AG20443 (cell line): ENCODE measurements around the gene MS4A3.
"Not testable (repeated sequence)": the region's sequence is repeated elsewhere in the genome, so short reads cannot be mapped to it uniquely, and the experiment has no call there.

ENCODE experiments used
- DNase-seq: peaks from one replicate; pipeline ENCODE4 v3.0.0; 2012; ENCODE audit warnings: low spot score, mixed read lengths

Gene MS4A3, protein sequence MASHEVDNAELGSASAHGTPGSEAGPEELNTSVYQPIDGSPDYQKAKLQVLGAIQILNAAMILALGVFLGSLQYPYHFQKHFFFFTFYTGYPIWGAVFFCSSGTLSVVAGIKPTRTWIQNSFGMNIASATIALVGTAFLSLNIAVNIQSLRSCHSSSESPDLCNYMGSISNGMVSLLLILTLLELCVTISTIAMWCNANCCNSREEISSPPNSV

DNA sequence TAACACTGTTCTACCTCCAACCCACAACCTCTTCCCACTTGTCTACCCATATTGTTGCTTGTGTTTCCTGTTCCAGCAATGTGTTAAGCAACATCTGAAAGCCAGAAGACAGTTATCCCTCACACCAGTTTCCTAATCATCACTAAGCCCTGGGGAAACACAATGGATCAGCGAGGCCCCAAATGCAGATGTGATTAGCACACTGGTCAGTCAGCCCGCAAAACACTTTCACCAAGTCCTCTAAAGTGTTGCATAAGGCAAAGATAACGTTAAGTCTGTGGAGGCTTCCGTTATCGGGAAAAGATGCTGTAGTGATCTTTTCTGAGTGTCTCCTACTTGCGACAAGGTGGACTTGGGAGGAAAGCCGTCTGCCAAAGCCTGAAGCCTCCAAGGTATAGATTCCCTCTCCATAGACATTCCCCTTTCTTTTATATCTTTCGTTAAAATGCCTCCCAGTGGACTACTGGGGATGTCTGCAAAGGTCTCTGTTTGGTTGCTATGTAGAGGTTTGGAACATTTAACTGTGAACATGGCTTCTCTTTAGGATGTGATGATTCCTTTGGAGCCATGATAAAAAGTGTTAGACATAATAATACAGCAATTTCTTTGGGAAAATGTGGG is at the start of gene MS4A3:
Gene MS4A3, plus strand, starts transcription at position 317 of the 621 bp plus-strand sequence. CDS start 4,496 bp downstream, outside the sequence.
- DNase-seq, result no peak

DNA sequence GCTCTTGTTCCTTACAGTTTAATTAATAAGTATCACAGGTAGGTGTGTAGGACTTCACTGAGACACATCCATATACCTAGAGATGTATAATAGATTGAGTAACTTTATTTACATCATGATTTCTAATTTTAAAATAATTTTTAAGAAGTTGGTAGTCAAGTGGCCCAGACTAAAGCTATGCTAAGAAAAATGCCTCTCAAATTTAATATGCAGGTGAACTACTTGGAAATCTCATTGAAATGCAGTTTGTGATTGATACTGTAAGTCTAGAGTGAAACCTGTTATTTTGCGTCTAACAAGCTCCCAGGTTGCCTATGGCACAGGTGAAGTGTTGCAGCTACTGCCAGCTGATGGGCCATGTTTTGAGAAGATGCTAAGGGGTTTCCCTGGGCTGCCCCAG is 39.6 kb upstream of the MS4A3 start, which contains the start of gene OOSP4B:
Gene OOSP4B, plus strand, starts transcription at position 301 of the 400 bp plus-strand sequence.
- no peak for DNase-seq

DNA sequence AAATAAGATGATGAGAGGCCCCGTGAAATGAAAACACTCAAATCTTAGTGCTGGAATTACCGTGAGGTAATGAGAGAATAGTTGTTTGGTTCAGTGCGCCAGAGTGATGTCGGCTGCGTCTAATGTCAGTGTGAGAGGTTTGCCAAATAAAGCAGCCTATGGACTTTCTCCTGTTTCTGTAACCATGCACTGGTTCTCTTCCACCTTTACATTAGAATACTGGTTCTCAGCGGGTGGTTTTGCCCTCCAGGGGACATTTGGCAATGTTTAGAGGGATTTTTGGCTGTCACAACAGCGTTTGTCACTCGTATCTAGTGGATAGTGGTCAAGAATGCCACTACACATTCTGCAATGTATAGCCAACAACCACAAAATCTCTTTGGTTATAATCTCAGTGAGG is 38.4 kb upstream of the MS4A3 start:
- no peak for DNase-seq

DNA sequence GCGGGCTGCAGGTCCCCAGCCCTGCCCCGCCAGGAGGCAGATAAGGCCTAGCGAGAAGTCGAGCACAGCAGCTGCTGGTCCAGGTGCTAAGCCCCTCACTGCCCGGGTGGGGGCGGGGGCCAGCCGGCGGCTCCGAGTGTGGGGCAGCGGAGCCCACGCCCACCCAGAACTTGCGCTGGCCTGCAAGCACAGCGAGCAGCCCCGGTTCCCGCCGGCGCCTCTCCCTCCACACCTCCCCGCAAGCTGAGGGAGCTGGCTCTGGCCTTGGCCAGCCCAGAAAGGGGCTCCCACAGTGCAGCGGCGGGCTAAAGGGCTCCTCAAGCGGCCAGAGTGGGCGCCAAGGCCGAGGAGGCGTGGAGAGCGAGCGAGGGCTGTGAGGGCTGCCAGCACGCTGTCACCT is 36.1 kb upstream of the MS4A3 start:
- not testable (repeated sequence) for DNase-seq

DNA sequence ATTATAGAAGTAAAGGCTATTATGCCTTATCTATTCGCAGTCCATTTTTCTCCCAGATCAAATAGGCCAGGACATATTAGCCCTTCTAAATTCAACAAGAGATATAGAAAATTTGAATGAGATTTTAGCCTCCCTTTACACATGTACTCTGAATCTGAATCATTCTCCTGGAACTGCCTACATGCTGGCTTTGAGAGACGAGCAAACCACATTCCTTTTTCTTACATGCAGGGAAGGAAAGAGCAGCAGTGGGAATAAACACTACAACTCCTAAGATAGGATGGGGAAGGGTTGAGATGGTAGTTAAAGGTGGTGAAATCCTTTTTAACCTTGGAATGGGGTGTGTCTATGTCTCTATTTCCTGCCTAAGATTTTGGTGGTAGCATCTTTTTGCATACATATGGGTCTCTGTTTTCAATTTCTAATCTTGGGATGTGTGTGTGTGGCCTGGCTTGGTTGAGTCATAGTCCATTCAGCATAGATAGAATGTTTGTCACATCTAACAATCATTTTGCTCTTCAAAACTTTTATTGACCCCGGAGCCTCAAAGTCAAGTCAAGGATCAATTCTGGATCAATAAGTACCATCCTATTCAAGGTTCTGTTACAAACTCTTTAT is 27.3 kb upstream of the MS4A3 start:
- no peak for DNase-seq

DNA sequence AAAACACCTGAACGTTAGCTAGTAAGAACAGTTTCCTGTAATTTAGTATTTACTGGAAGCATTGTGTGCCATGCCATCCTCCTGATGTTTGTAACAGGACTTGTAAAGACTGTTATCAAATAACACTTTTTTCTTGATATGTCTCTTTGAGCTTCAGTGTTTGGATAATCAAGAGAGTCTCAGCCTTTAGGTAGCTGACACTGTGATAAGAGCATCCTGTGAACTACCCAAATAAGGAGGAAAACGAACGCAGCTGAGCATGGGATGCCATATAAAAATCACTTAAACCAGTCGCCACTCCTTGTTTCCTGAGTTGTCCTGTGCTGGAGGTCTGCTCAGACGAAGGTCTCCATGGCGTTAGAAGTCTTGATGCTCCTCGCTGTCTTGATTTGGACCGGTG is 16.4 kb upstream of the MS4A3 start, which contains the start of gene OOSP2:
Gene OOSP2, plus strand, starts transcription at position 301 of the 400 bp plus-strand sequence. Its CDS starts 51 bp downstream, at position 352.
- DNase-seq, result no peak

DNA sequence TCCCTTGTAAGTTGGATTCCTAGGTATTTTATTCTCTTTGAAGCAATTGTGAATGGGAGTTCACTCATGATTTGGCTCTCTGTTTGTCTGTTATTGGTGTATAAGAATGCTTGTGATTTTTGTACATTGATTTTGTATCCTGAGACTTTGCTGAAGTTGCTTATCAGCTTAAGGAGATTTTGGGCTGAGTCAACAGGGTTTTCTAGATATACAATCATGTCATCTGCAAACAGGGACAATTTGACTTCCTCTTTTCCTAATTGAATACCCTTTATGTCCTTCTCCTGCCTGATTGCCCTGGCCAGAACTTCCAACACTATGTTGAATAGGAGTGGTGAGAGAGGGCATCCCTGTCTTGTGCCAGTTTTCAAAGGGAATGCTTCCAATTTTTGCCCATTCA is 6.0 kb upstream of the MS4A3 start:
- not testable (repeated sequence) for DNase-seq

DNA sequence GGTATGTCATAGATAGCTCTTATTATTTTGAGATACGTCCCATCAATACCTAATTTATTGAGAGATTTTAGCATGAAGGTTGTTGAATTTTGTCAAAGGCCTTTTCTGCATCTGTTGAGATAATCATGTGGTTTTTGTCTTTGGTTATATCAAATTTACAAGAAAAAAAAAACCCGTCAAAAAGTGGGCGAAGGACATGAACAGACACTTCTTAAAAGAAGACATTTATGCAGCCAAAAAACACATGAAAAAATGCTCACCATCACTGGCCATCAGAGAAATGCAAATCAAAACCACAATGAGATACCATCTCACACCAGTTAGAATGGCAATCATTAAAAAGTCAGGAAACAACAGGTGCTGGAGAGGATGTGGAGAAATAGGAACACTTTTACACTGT is 5.6 kb upstream of the MS4A3 start:
- DNase-seq, result not testable (repeated sequence)

DNA sequence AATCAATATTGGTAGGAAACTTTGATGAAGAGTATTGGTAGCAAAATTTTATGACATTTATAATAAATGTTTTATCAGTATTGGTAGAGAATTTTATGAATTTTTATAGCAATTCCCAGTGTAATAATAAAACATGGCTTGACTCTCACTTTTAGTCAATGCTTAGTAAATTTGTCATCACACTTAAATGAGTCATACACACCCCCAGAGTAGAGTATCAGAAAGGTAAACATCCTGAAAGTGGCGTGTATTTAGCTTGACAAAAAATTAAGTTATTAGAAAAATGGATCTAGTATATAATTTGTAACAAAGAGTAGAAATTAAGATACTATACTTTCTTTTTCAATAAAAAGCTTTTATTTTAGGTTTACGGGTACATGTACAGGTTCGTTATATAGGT is 2.6 kb downstream of the MS4A3 start:
- no peak for DNase-seq

DNA sequence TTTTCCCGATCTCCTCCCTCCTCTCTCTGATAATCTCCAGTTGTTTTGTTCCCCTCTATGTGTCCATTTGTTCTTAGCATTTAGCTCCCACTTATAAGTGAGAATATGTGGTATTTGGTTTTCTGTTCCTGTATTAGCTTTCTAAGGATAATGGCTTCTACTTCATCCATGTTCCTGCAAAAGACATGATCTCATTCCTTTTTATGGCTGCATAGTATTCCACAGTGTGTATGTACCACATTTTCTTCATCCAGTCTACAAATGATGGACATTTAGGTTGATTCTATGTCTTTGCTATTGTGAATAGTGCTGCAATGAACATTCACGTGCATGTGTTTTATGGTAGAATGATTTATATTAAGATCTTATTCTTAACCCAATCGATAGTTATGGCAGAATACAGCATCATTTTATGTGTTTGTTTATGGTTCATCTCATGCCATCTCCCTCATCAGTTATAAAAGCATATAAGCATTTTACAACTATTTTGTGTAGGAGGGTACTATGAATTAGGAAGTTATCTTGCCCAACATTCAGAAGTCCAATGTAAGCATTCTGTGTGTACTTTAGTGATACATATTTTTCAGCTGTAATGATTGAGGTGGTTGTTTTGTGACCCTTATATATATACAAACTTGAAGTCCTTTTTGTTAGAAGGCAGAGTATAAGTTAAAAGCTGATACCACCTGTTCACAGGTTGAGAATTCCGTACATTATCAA is 3.2 kb downstream of the MS4A3 start:
- DNase-seq, result no peak

DNA sequence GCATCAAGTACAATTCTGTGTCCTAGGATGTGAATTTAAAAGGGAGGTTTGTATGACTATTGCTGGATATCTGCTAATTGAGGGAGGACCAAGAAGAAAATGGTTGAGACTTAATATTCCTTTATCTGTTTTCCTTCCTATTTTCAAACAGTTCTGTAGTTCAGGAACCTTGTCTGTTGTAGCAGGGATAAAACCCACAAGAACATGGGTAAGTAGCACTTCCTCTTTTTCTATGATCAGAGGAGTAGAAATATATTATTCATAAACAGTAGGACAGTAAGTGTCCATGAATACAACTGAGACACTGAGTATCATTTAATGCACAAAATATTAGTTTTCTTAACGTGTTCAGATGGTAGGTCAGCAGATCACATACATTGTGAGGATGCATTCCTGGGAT is 7.6 kb downstream of the MS4A3 start:
- DNase-seq, result no peak

DNA sequence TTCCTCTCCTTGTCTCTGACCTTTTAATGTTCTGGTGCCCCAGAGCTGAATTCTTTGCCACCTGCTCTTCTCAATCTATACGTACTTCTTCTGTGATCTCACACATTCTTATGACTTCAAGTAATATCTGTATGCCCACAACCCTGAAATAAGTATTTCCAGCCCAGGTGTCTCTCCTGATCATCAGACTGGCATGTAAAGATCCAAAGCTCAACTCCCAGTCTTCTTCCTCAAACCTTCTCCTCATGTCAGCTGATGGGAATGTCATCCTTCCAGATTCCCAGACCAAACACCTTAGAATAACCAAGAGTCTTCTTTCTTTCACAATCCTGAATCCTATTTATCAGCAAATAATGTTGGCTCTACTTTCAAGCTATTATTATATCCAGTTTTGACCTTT is 9.3 kb downstream of the MS4A3 start:
- DNase-seq, result no peak

DNA sequence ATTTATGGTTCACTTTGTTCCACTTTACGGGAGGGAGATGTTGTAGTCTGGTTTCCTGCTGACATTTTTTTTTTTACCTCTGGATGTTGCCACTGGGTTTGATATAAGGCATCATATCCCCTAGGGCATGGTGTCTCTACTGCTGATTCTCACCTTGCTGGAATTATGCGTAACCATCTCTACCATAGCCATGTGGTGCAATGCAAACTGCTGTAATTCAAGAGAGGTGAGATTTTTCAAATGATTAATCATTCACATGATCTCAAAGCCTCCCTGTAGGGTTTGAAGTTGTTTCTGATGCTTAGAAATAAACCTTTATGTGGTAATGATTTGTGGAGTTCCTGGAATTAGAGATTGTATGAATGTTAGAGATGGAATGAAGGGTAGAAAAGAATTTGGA is 13.0 kb downstream of the MS4A3 start:
- DNase-seq, result no peak

DNA sequence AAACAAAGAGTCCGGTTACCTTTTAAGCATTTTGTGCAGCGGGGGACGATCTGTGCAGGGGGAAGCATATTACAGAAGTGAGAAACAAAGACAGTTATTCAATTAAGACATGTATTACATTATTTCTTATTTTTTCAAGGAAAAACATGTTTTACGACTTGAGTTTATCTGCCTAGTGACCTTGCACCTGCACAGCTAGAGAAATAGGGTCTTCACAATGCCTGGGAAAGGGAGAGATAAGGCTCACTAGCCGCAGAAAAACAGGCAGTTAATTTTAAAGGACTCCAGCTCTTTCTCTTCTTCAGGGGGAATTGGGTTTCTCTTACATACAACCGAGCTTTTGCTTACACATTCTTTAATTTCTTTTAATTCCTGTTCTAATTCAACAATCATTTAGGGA is 15.2 kb downstream of the MS4A3 start:
- not testable (repeated sequence) for DNase-seq

DNA sequence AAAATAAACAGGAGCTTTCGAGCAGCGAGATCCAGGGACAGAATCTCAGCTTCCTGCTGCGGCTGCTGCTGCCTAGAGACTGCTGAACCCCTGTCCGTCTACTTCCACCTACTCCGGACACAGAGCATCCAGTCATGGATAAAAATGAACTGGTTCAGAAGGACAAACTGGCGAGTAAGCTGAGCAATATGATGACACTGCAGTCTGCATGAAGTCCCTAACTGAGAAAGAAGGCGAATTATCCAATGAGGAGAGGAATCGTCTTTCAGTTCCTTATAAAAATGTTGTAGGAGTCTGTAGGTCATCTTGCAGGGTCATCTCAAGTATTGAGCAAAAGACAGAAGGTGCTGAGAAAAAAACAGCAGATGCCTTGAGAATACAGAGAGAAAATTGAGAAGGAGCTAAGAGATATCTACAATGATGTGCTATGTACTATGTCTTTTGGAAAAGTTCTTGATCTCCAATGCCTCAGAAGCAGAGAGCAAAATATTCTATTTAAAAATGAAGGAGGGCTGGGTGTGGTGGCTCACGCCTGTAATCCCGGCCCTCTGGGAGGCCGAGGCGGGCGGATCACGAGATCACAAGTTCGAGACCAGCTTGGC is 20.9 kb downstream of the MS4A3 start:
- no peak for DNase-seq

DNA sequence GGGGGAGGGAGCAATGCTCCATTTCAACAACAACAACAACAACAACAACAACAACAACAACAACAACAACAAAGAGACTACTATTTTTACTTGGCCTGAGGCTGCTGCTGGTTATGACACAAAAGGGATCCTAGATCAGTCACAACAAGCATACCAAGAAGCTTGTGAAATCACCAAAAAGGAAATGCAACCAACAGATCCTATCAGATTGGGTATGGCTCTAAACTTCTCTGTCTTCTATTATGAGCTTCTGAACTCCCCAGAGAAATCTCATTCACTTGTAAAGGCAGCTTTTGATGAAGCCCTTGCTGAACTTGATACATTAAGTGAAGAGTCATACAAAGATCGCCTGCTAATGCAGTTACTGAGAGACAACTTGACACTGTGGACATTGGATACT is 21.5 kb downstream of the MS4A3 start:
- DNase-seq, result no peak

DNA sequence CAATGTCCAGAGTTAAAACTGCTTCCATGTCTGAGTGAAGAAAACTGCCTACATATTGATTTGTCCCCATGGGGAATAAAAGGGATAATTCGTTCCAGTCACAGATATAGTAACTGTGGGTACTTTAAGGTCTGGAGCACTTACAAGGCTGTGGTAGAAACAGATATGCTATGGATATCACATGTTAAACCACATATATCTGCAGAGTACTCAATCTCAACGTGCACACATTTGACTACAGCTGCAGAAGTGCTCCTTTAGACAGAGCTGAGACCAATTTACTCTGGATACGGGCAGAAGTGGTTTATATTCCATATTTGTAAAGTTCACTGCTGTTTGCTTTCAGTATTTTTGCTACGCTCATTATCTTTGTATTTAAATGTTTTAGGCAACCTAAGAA is 22.3 kb downstream of the MS4A3 start:
- no peak for DNase-seq

DNA sequence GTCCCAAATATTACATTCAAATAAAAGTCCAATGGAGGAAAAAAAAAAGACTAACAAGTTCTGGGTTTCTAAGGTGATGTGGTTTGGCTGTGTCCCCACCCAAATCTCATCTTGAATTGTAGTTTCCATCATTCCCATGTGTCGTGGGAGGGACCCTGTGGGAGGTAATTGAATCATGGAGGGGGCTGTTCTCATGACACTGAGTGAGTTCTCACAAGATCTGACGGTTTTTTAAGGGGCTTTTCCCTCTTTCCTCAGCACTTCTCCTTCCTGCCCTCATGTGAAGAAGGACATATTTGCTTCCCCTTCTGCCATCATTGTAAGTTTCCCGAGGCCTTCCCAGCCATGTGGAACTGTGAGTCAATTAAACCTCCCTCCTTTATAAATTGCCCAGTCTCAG is 24.1 kb downstream of the MS4A3 start:
- DNase-seq, result no peak

DNA sequence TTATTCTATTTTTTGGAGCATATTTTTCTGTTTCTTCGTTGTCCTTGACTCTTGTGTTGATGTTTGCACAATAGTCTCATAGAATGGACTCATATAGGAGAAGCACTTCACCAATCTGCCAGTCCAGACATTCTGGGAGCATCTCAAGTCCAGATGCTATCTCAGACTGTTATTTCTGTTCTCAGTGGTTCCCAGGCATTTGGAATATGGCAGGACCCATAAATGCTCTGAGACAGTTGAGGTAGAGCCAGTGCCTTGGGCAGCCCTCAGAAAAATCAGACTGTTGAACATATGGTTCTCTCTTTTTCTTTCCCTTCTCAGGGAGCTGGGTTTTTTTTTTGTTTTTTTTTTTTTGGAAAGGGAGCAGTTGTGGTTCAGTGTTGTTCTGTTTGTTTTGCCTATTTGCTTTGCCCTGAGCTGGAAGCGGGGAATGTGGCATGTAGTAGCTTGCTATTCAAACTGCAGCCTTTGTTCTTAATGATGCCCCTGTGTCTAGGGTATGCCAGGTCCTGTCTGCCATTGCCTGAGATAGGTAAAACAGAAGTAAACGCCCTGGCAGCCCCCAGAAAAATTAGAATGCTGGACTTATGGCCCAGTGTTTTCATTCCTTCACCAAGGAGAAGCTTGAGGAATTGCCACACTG is 28.3 kb downstream of the MS4A3 start:
- DNase-seq, result no peak

DNA sequence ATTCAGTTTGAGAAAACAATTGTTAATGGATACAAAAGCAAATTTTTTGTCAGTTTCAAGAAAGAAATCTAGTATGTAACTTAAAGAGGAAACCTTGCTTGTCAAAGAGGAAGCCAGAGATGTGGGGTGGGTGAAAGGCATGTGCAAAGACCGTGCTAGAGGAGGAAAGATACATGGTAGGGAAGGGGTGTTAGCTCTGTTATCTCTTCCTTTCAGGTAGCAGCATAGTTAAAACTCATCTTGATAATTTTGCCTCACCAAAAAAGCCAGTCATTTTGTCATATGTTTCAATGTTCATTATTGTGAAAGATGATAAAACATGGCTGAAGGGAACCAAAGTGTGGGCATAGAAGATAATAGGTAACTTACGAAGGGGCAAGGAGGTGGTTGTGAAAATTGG is 29.4 kb downstream of the MS4A3 start:
- DNase-seq, result no peak

DNA sequence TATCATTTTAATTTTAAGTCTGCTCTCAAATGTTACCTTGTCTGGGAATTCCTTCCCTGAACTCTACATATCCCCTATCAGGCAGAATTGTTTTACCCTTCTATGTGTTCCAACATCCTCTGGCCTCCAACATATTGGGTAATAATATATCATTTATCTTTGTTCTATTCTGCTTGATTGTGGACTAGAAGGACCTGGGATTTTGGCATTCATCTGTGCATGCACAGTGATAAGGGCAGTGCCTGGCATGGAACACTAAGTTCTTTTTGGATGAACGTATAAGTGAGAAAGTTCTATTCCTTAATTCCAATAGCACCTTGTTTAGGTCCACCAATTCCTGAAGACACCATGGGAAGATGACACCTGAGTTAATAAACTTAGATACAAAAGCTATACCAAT is 30.8 kb downstream of the MS4A3 start:
- no peak for DNase-seq

DNA sequence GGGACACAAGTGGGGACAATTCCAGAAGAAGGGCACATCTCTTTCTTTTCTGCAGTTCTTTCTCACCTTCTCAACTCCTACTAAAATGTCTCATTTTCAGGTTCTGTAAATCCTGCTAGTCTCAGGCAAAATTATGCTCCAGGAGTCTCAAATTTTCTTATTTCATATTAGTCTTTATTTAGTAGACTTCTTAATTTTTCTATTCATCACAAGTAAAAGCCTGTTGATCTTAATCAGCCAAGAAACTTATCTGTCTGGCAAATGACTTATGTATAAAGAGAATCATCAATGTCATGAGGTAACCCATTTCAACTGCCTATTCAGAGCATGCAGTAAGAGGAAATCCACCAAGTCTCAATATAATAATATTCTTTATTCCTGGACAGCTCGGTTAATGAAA is 31.9 kb downstream of the MS4A3 start, which contains the start of gene MS4A2:
Gene MS4A2, plus strand, starts transcription at position 301 of the 400 bp plus-strand sequence. CDS start 102 bp downstream, outside the sequence.
- no peak for DNase-seq
